H1 (cell line): Measurements from ENCODE around the gene WDR37. TPM values are rescaled to one million over a fixed set of nuclear protein-coding genes. Genes with fewer than 3 reads are reported as not detected.

Experiments
- RNF2 ChIP-seq: fragments of 200-900, 300-1000 bp; sonication (generic); IDR thresholded peaks from 2 replicates; pipeline ENCODE4 v1.7.1; 2016; ENCODE audit warnings: borderline replicate concordance, low read depth, mild to moderate bottlenecking, antibody characterized with exemption, low read length; ENCODE audit not compliant: poor library complexity, severe bottlenecking; ENCODE audit errors: missing control alignments
- polyA plus RNA-seq, 7 experiments: library from polyadenylated mRNA; depleted of rRNA in 3 of 7; stranded (reverse) in 5 of 7; unstranded in 2 of 7; fragments of >200 nt in 5 of 7; fragments of 200-250 nt in 2 of 7; gene quantifications; 1 replicate in 5 of 7; 2 replicates in 1 of 7; 4 replicates in 1 of 7; pipeline versions ENCODE4 v1.2.1 to v1.2.3, GENCODE V29; 2011 to 2013; ENCODE audit warnings: missing spikeins in 2 of 7, mixed read lengths in 2 of 7
- total RNA-seq: library from RNA; stranded (reverse); fragmentation: NEBNext Ultra II Directional; extraction: Animal tissue kit (Norgen Biotek cat#: 25700); gene quantifications from 2 replicates; pipeline ENCODE4 v1.2.1, GENCODE V29; 2021

Gene WDR37
- total and polyA plus RNA-seq, 2 of the 8 experiments (the other 6 are each of a cell fraction or from before 2014, with no cell fraction given): 9.6 to 12.0 TPM

DNA sequence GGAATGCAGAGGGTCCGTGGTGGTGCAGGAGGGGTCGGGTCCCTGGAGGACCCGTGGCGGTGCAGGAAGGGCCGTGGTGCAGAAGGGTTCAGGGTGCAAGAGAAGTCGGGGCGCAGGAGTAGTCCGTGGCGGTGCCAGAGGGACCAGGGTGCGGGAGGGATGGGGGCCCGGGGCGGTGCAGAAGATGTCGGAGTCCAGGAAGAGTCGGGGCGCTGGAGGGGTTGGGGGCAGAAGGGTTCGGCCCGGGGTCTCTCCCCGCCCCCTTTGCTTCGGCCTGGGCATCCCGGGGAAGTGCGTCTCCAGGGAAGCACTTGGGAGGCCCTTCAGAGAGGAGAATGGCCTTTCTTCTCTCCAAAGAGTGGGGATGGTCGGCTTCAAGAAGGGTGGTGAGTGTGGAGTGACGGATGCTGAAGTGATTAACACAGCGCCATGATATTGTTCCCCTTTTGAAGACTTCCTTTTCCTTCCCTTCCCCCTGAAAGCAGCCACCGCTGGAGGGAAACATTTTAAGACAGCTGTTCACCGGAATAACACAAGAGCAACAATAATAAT is 997 bp downstream of the WDR37 start (continued):
- no peak for TF ChIP-seq RNF2
